ENCODE data around the gene EPG5.

The EPG5 gene

DNA sequence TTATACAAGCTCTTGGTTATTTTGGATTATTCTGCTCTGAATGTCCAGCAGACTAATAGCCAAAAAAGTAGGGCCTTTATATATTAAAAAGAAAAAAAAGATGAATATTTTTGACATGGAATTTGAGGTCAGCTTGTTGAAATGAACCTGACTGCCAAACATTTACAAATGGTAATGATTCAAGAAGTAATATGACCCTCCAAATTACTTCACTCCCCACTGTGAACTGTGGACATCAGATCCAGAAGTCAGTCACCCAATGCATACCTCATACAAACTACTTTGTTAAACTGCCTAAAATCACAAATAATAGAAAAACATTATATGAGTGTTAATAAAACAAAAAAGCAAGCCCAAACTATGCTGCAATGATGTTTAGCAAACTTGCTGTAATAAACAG, 10.0 kb downstream of the EPG5 start:
- H3K4me3 ChIP-seq (ENCODE audit: insufficient read depth, low read length, poor library complexity, severe bottlenecking), result no peak overlapping the region
- H3K9me3 ChIP-seq (ENCODE audit: insufficient read depth, low read length), result no peaks in the 10 kb centered on the region
- H3F3A ChIP-seq (ENCODE audit: insufficient read depth), result no peaks in the 10 kb centered on the region
- no peaks in the 10 kb centered on the region for H3K27me3 ChIP-seq (ENCODE audit: low read length)
- no peak for TF ChIP-seq EZH2phosphoT487 (conservative IDR thresholded peaks at IDR 0.05; ENCODE audit: low read length)
- TF ChIP-seq, protein P1, sequence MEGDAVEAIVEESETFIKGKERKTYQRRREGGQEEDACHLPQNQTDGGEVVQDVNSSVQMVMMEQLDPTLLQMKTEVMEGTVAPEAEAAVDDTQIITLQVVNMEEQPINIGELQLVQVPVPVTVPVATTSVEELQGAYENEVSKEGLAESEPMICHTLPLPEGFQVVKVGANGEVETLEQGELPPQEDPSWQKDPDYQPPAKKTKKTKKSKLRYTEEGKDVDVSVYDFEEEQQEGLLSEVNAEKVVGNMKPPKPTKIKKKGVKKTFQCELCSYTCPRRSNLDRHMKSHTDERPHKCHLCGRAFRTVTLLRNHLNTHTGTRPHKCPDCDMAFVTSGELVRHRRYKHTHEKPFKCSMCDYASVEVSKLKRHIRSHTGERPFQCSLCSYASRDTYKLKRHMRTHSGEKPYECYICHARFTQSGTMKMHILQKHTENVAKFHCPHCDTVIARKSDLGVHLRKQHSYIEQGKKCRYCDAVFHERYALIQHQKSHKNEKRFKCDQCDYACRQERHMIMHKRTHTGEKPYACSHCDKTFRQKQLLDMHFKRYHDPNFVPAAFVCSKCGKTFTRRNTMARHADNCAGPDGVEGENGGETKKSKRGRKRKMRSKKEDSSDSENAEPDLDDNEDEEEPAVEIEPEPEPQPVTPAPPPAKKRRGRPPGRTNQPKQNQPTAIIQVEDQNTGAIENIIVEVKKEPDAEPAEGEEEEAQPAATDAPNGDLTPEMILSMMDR (IDR thresholded peaks at IDR 0.05; ENCODE audit: insufficient read depth, low read length, poor library complexity, severe bottlenecking), result no peak
- H3K79me2 ChIP-seq (ENCODE audit: insufficient read depth, low read length), result peaks cover 11% of the 10 kb centered on the region; the same call in 1 of the 2 replicates
- no peak overlapping the region for H3K9ac ChIP-seq (ENCODE audit: low read length)
- H4K20me1 ChIP-seq (ENCODE audit: low read depth, low read length), result no peaks in the 10 kb centered on the region
- H3K4me2 ChIP-seq (ENCODE audit: low read depth, low read length, poor library complexity, severe bottlenecking), result no peak overlapping the region
- H3K9me2 ChIP-seq (replicated peaks; ENCODE audit: insufficient read depth, low read length), result no peaks in the 10 kb centered on the region
- no peak overlapping the region for H3K27ac ChIP-seq (ENCODE audit: low read depth, low read length)
- no peak overlapping the region for H2AFZ ChIP-seq (ENCODE audit: low read depth, low read length, severe bottlenecking)
- peaks cover 4% of the 10 kb centered on the region; the same call in 1 of the 2 replicates for H3K36me3 ChIP-seq (ENCODE audit: low read length)

DNA sequence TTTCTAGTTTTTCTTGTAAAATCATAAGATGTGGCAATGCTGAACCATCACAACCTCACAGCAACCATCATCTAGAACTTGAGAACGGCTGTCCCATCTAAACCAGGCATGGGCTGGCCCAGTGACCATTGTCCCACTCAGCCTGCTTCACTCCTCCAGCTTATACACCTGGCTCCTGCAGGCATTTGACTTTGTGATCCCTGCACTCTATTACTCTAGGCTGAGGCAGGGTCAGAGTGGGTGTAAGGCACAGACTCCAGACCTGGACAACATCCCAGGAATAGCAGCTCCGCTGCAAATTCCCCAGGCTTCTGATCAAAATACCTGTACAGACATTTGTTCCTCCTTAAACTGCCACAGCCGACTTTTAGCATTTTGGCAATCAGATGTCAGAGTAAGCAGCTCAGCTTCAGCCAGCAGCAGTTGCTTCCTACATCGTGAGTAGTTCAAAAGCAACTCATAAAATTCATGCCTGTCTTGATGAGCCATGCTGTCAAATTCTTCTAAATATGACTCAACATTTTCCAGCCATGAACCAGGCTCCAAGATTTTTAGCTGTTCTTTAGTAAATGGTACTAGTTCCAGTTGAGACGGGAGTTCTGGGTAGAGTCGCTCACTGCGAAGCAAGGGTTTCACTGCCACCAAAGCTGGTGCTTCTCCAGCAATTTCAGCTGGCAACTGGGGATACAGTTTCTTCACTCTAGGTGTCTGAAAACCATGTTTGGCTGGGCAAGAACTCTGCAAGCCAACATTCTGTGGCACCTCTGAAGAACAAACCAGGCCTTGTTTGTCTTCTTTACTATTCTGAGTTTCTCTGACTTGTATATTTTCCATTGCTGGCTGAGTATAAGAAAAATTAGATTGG, 12.8 kb downstream of the EPG5 start:
- Histone ChIP-seq H3K4me3 (ENCODE audit: insufficient read depth, low read length, poor library complexity, severe bottlenecking) (no peak overlapping the region), H3K4me2 (ENCODE audit: low read depth, low read length, poor library complexity, severe bottlenecking) (no peak overlapping the region), H3F3A (ENCODE audit: insufficient read depth) (no peaks in the 10 kb centered on the region), H4K20me1 (ENCODE audit: low read depth, low read length) (no peaks in the 10 kb centered on the region), H3K79me2 (ENCODE audit: insufficient read depth, low read length) (0 out of 2 replicates have a peak, but pooled peaks cover 4% of the 10 kb centered on the region), H3K9ac (ENCODE audit: low read length) (no peak overlapping the region), H3K27me3 (ENCODE audit: low read length) (no peaks in the 10 kb centered on the region), H3K9me3 (ENCODE audit: insufficient read depth, low read length) (no peaks in the 10 kb centered on the region), H3K36me3 (ENCODE audit: low read length) (peaks cover 16% of the 10 kb centered on the region; the same call in 1 of the 2 replicates), H3K9me2 (replicated peaks; ENCODE audit: insufficient read depth, low read length) (no peaks in the 10 kb centered on the region), H3K27ac (ENCODE audit: low read depth, low read length) (no peak overlapping the region), H2AFZ (ENCODE audit: low read depth, low read length, severe bottlenecking) (no peak overlapping the region)
- TF ChIP-seq, protein P1 (IDR thresholded peaks at IDR 0.05; ENCODE audit: insufficient read depth, low read length, poor library complexity, severe bottlenecking), result no peak
- no peak for TF ChIP-seq EZH2phosphoT487 (conservative IDR thresholded peaks at IDR 0.05; ENCODE audit: low read length)

DNA sequence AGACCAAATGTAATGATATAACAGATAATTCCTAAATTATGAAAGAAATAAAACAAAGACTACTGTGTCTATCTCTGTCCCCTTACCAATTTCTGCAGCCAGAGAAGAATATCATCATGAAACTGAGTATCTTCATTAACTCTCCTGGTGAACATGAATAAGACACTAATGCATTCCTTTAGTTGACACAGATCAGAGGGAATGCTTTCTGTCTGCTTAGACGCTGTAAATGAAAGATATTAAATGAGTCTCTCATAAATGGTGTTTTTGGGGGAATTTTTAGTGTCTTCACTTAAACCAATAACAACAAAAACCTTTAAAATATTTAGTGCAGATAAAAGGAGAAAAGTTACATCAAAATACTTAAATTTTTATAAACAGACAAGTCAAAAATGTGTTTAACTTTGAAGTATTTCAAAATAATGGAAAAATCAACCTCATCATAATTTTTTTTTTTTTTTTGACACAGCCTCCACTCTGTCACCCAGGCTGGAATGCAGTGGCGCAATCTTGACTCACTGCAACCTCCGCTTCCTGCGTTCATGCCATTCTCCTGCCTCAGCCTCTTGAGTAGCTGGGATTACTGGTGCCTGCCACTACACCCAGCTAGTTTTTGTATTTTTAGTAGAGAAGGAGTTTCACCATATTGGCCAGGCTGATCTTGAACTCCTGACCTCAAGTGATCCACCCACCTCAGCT, 16.0 kb downstream of the EPG5 start:
- Histone ChIP-seq H3K9ac (ENCODE audit: low read length) (no peak overlapping the region), H3K36me3 (ENCODE audit: low read length) (peaks cover 22% of the 10 kb centered on the region; the same call in 1 of the 2 replicates), H3K27me3 (ENCODE audit: low read length) (no peaks in the 10 kb centered on the region), H3K27ac (ENCODE audit: low read depth, low read length) (no peak overlapping the region), H3K9me3 (ENCODE audit: insufficient read depth, low read length) (no peaks in the 10 kb centered on the region), H3K4me2 (ENCODE audit: low read depth, low read length, poor library complexity, severe bottlenecking) (no peak overlapping the region), H3K9me2 (replicated peaks; ENCODE audit: insufficient read depth, low read length) (no peaks in the 10 kb centered on the region), H3K4me3 (ENCODE audit: insufficient read depth, low read length, poor library complexity, severe bottlenecking) (no peak overlapping the region), H2AFZ (ENCODE audit: low read depth, low read length, severe bottlenecking) (no peak overlapping the region), H3K79me2 (ENCODE audit: insufficient read depth, low read length) (no peaks in the 10 kb centered on the region), H3F3A (ENCODE audit: insufficient read depth) (no peaks in the 10 kb centered on the region), H4K20me1 (ENCODE audit: low read depth, low read length) (no peaks in the 10 kb centered on the region)
- no peak for TF ChIP-seq EZH2phosphoT487 (conservative IDR thresholded peaks at IDR 0.05; ENCODE audit: low read length)
- TF ChIP-seq, protein P1 (IDR thresholded peaks at IDR 0.05; ENCODE audit: insufficient read depth, low read length, poor library complexity, severe bottlenecking), result no peak
